HG03196 (cell line): ENCODE measurements around the gene CKS2.

Experiments used
- ATAC-seq: cut with Tn5 transposase; IDR thresholded peaks from one replicate; pipeline ENCODE4 v1.9.1; 2021; ENCODE audit not compliant: unreplicated experiment

CKS2 gene

GRCh38 chr9:89363921-89364665 is 53.1 kb downstream of the CKS2 start:
- ATAC-seq = no peak

DNA sequence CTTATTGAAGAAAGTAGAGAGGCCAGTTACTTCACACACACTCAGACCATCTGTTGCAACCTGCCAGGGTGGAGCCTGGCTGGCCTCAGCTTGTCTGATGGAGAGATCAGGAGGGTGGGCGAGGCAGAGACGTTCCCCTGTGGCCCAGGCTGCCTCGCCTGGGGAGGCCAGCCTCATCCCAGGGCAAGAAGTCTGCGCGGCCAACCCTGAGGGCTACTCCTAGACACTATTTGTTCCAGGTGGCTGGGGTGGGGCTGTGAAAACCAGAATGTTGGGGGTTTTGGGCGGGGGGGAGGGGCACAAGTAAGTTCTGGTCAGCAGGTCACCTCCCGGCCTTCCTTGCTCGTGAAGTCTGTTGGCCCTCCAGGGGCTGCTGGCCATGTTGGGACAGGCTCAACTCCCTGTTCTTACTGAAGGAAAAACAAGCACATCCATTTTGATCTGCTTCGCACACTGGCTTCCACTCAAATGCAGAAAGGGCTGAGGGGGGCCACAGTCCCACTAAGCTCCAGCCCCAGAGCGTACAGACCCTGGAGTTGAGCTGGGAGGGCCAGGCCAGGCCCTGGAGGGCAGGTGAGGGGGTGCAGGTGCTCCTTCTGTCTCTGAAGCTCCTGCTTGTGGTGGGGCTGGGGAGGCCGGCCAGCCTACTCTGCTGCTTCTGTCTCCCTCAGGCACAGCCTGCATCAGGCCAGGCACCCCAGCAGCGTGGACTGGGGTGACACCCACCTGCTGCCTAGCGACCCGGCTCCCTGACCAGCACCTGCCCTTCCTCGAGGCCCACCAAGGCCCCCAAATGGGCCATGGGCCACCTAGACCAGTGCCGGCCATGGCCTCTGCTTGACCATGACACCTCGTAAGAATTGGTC is 53.9 kb downstream of the CKS2 start:
- no peak for ATAC-seq

GRCh38 chr9:89365532-89365912 is 54.5 kb downstream of the CKS2 start:
- no peak for ATAC-seq
